GM18507 (cell line): ENCODE data around the gene EFNB3.

Experiments used
- DNase-seq: peaks from one replicate; pipeline ENCODE4 v3.0.0; 2011; ENCODE audit warnings: low read depth; ENCODE audit not compliant: insufficient read length; ENCODE audit errors: extremely low spot score
- FAIRE-seq: peaks from 2 replicates; lab custom pipeline; 2011; peaks lifted over from hg19 to GRCh38; lab: Jason Lieb, UNC

Gene EFNB3, protein sequence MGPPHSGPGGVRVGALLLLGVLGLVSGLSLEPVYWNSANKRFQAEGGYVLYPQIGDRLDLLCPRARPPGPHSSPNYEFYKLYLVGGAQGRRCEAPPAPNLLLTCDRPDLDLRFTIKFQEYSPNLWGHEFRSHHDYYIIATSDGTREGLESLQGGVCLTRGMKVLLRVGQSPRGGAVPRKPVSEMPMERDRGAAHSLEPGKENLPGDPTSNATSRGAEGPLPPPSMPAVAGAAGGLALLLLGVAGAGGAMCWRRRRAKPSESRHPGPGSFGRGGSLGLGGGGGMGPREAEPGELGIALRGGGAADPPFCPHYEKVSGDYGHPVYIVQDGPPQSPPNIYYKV

DNA sequence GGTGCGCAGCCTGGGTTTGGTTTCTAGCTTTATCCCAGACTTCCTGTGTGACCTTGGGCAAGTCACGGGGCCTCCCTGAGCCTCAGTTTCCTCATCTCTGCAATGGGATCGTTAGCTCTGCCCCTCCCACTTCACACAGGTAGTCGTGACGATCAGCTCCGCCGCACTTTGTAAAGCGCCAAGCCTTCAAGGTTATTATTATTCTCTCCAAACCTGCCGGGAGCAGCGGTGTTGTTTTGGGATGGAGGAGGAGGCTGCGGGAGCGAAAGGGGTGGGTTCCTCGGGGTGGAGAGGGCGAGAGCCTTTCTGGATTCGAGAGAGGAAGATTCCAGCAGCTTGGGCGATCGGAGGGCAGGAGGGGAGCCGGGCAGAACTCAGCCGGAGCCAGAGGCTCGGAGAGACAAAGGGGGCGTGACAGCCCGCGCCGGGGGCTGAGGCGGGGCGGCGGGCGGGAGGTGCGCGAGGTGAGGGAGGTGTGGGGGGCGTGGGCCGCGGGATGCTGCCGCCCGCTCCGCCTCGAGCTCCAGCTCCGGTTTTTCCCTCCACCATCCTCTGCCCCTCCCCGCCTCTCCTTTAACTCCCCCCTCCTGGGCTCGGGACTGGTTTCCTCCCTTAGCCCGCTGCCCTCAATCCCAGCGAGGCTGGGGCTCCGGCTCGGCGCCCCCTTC, at the start of gene EFNB3:
Gene EFNB3 (plus strand): TSS at position 602 of the 668 bp plus-strand sequence. CDS start 397 bp downstream, outside the sequence.
- no peak for FAIRE-seq
- DNase-seq, result no peak

DNA sequence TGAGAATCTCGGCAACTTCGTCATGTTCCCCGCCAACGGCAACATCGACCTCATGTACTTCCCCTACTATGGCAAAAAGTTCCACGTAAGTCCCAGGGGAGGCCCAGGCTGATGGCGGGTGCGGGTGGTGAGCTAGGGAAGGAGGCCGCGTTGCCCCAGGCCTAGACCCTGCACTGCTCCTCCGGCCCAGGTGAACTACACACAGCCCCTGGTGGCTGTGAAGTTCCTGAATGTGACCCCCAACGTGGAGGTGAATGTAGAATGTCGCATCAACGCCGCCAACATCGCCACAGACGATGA, 49.5 kb upstream of the EFNB3 start:
- FAIRE-seq (peak; percentile 31), DNase-seq (no peak)

DNA sequence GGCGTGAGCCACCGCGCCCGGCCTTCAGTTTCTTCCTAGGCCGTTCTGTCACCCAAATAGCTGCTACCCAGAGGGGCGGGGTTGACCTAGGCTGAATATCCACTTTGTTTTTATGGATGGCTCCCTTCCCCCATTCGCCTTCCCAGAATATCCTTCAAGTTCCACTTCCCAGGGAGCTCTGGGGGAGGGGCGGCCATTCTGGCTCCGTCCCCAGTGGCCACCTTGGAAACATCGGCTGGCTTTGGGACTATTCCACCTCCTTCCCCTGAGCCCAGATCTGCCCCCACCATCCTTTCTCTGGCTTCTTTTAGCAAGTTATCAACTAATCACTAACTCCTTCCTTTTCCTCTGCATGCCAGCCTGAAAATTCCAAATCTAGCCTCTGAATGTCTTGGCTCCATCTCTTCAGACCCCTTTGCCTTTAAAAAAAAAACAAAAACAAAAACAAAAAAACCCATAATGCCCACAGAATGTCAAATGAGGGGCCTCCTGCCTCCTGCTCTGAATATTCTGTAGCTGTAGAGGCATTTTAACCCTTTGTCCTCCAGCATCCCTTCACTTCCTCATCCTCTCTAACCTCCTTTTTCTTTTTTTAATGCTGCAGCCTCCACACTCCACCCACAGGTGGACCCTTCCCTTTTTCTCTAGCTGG, 47.9 kb upstream of the EFNB3 start:
- FAIRE-seq, result no peak
- DNase-seq, result no peak

DNA sequence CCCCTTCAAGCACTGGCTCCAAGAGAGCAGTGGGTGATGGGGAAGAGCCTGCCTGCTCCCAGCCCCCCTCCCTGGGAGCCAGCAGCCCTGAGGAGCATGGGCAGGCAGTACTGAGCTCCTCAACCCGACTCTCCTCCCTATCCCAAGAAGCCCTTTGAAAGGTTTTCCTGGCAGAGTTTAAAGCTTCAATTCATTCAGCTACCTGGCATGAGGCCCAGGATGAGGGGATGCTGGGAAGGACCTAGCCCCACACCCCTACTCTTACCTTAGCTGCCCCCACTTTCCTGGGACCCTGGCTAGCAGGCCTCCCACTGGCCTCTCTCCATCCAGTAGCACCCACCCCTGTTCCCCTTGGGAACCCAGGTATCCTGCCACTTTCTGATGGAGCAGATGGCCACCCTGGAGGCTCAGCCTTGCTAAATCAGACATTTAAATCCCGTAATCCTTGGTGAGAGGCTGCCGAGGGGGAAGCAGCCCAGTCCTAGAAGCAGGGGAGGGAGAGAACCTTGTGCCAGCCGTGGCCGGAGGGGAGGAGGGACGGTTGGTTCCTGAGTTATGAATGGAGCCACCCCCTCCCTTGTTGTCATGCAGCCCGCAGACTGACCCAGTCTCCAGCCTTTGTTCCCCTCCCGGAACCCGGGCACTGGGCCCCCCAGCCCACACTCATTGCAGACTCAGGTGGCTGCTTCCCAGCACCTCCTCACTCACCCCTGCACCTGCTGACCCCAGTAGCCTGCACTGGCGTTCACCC, 37.2 kb upstream of the EFNB3 start:
- FAIRE-seq (no peak), DNase-seq (no peak)

DNA sequence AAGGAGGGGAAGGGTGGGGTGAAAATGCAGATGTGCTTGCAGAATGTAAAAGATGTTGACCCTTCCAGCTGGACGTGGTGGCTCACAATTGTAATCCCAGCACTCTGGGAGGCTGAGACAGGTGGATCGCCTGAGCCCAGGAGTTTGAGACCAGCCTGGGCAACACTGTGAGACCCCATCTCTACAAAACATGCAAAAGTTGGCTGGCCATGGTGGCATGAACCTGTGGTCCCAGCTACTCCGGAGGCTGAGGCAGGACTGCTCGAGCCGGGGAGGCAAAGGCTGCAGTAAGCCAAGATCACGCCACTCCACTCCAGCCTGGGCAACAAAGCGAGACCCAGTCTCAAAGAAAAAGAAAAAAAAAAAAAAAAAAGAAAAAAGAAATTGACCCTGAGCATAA, 36.5 kb upstream of the EFNB3 start:
- DNase-seq (no peak), FAIRE-seq (no peak)

DNA sequence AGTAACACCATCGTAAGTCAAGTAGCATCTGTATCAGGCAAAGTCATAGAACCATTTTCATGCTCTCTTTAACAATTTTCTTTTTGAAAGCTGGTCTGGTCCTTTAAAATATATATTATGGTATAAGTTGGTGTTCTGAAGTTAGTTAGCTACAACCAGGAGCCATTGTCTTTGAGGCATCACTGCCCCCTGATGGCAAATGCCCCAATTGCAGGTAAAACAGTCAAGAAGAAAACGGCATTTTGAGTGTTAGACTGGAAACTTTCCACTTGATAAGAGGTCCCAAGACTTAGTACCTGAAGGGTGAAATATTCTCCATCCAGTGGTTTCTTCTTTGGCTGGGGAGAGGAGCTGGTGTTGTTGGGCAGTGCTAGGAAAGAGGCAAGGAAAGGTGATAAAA, 31.8 kb upstream of the EFNB3 start:
- no peak for DNase-seq
- peak; percentile 58 for FAIRE-seq

DNA sequence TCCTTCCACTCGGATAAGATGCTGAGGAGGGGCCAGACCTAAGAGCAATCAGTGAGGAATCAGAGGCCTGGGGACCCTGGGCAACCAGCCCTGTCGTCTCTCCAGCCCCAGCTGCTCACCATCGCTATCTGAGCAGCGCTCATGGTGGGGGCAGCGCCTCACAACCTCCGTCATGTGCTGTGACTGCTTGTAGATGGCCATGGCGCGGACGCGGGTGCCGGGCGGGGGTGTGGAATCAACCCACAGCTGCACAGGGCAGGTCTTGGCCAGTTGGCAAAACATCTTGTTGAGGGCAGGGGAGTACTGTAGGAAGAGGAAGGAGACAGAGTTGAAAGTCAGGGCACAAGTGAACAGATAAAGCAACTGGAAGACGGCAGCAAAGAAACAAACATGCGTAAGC, 30.1 kb upstream of the EFNB3 start:
- FAIRE-seq (no peak), DNase-seq (no peak)

DNA sequence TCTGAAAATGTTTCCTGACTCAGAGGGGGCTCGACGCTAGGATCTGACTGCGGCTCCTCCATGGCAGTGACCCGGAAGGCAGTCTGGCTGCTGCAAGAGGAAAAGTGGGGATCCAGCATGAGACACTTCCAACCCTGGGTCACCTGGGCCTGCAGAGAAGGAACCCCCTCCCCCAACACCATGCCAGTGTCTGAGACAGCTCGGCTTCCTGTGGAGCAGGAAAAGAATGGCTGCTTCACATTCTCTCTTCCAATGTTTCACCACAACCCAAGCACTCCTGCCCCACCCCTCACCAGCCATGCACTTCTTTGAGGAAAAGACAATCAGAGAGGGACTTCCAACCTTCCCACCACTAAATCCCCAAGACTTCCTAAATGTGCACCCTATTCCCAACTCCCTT, 28.5 kb upstream of the EFNB3 start:
- DNase-seq, result no peak

DNA sequence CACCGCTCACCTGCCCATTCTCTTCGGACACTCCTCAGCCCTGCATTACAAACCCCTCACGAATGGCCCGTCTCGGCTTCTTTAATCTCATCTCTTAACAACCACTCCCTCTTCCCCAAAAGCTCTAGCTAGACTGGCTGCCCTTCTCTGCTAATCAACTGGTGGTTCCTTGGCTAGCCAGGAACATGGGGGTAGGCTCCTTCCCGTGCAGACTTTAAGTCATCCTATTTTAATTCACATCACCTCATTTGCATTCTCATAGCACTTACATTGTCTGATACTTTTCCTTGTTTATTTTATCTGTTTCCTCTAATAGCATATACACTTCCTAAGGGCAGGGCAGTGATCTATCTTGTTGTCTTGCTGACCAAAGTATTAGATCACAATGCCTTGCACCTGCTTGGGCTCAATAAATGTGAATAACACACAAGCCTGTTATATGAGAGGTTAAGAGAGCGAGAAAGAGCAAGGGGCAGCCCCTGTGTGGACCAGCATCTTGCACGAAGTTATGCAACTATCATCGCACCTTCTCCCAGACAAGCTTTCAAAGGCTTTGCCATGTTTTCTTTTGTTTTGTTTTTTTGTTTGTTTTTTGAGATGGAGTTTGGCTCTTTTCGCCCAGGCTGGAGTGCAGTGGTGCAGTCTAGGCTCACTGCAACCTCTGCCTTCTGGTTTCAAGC, 27.5 kb upstream of the EFNB3 start:
- no peak for DNase-seq
- FAIRE-seq, result no peak

More for the DNA sequence above, 28.5 kb upstream of the EFNB3 start:
- no peak for FAIRE-seq

DNA sequence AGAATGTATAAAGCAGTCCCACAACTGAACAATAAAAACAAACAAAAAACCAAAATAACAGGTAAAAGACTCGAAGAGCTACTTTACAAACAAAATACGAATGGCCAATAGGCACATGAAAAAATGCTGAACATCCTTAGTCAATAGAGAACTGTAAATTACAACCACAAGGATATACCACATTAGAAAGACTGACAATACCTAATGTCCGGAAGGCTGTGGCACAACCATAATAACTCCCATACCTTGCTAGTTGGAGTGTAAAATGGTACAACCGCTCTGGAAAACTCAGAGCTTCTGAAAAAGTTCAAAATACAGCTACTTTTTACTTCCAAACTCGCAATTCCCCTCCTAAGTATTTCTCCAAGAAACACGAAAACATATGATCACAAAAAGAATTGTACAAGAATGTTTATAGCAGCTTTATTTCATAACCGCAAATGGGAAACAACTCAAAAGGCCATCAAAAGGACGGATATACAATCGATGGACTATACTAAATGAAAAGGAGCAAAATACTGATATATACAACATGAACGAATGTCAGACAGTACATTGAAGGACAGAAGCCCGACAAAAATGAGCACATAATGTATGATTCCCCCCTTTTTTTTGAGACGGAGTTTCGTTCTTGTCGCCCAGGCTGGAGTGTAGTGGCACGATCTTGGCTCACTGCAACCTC, 20.0 kb upstream of the EFNB3 start:
- DNase-seq (no peak), FAIRE-seq (no peak)

DNA sequence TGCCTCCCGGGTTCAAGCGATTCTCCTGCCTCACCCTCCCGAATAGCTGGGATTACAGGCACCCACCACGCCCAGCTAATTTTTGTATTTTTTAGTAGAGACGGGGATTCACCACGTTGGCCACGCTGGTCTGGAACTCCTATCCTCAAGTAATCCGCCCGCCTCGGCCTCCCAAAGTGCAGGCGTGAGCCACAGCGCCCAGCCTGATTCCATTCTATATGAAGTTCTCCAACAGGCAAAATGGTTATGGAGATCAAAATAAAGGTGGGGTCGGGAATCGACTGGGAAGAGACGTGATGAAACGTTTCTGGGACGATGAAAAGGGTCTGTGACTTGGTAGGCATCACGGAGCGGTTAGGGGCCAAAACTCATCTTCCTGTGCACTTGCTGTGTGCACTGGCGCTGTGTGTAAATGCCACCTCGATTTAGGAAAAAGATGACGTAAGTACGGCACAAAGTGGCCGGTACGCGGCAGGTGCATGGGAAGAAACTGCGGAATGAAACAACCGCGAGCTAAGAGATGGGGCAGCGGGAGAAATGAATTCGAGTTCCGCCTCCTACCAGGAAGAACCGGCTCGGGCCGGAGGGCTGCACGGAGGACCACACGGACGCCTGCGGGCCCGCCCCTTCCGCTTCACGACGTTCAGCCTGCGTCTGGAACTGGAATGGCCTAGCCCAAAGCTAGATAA, 19.3 kb upstream of the EFNB3 start:
- DNase-seq (peak; percentile 71), FAIRE-seq (peak; percentile 95)

DNA sequence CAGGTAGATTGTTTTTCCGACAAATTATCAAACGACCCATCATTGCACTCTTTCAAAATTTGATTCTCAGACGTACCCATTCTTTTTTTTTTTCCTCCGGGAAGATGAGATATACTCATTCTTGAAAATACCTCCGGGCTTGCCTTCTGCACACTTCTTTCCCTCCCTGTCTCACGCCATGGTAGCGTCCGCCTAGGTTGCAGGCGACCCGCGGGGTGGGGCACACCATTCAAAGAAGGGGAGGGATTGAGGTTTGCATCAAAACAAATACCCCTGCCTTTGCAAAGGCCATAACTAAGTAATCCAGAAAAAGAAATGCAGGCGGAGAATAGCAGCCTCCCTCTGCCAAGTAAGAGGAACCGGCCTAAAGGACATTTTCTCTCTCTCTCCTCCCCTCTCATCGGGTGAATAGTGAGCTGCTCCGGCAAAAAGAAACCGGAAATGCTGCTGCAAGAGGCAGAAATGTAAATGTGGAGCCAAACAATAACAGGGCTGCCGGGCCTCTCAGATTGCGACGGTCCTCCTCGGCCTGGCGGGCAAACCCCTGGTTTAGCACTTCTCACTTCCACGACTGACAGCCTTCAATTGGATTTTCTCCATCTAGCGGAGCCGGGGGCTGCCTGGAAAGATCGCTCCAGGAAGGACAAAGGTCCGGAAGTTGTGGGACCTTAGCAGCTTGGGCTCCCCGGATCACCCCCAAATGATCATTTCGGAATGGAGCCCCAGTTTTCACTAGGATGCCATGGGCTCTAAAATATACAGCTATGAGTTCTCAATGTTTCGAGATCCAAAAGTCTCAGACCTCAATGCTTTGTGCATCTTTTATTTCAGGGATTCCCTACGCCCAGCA, 18.6 kb upstream of the EFNB3 start:
- DNase-seq (peak; percentile 44), FAIRE-seq (no peak)

DNA sequence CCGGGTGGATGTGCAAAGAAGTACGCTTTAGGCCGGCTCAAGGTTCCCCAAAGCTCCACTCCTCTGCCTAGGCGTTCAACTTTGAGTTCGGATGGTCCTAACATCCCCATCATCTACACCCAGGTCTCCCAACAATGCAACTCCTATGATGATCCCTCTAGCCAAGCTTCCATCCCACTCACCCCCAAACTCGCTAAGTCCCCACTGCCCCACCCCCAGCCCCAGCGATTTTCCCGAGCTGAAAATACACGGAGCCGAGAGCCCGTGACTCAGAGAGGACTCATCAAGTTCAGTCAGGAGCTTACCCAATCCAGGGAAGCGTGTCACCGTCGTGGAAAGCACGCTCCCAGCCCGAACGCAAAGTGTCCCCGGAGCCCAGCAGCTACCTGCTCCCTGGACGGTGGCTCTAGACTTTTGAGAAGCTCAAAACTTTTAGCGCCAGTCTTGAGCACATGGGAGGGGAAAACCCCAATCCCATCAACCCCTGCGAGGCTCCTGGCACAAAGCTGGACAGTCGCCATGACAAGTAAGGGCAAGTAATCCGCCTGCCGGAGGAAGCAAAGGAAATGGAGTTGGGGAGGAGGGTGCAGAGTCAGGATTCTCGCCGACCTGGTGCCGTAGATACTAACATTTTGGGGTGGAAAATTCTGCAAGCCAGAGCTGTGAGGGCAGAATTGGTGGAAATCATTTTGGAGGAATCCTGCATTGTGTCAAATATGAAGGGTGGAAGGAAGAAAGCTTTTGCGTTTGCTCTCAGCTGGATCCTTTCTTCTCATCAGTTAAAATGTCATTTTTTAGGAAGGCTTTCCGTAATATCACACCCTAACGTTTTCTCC, 17.7 kb upstream of the EFNB3 start, which contains the start of gene TP53:
Gene TP53 (minus strand): TSS at position 419 of the 836 bp plus-strand sequence. CDS start 10,896 bp downstream, outside the sequence.
- peak; percentile 67 for DNase-seq
- FAIRE-seq, result no peak

DNA sequence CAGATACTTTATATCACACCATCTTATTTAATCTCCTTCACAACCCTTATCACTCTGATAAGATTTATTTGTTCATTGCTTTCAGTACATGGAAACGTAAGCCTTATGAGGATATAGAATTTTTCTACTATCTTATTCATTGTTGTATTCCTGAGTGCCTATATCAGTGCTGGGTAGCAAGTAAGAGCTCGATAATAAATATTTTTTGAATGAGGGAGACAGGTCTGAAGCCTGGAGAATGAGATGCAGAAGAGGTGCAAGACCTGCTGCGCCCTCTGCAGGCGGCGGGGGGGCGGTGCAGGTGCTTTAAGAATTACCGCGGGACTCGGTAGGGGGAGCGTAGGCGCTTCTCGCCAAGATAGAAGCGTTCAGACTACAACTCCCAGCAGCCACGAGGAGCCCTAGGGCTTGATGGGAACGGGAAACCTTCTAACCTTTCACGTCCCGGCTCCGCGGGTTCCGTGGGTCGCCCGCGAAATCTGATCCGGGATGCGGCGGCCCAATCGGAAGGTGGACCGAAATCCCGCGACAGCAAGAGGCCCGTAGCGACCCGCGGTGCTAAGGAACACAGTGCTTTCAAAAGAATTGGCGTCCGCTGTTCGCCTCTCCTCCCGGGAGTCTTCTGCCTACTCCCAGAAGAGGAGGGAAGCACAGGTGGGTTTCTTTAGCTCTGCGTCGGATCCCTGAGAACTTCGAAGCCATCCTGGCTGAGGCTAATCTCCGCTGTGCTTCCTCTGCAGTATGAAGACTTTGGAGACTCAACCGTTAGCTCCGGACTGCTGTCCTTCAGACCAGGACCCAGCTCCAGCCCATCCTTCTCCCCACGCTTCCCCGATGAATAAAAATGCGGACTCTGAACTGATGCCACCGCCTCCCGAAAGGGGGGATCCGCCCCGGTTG, 16.8 kb upstream of the EFNB3 start, which contains the start of gene WRAP53:
Gene WRAP53 (plus strand): TSS at position 570 of the 900 bp plus-strand sequence. CDS start 172 bp downstream, at position 742.
- peak; percentile 87 for DNase-seq
- FAIRE-seq, result peak; percentile 96

DNA sequence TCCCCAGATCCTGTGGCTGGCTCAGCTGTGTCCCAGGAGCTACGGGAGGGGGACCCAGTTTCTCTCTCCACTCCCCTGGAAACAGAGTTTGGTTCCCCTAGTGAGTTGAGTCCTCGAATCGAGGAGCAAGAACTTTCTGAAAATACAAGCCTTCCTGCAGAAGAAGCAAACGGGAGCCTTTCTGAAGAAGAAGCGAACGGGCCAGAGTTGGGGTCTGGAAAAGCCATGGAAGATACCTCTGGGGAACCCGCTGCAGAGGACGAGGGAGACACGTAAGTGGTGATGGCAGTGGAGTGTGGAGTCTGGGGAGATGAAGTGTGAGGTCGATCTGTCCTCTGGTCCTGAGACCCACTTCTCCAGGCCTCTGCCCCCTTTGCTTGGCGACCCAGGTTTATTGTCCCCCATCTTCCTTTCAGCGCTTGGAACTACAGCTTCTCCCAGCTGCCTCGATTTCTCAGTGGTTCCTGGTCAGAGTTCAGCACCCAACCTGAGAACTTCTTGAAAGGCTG, 16.1 kb upstream of the EFNB3 start:
- no peak for FAIRE-seq

More for the DNA sequence above, 16.1 kb upstream of the EFNB3 start:
- no peak for DNase-seq
